Smooth muscle cell (in vitro differentiated cells): ENCODE measurements around the gene CFP. TPM values are rescaled to one million over a fixed set of nuclear protein-coding genes. Genes with fewer than 3 reads are reported as not detected.
A peak's percentile ranks its signal among the peaks of the same experiment; 100 is the strongest.

Experiments
- DNase-seq: peaks from one replicate; lab custom pipeline; 2025; ENCODE audit not compliant: unreplicated experiment; lab: John Stamatoyannopoulos, UW
- H2AFZ ChIP-seq: fragments of 200-600 bp; sonication (generic); 2 replicates; pipeline ENCODE4 v1.6.0; 2016; ENCODE audit warnings: antibody characterized with exemption, low read depth, mild to moderate bottlenecking
- H3F3A ChIP-seq: fragments of 200-600 bp; sonication (generic); 2 replicates; pipeline ENCODE4 v1.6.0; 2017; ENCODE audit warnings: antibody characterized with exemption, low read depth
- H3K27ac ChIP-seq: fragments of 200-600 bp; sonication (generic); 2 replicates; pipeline ENCODE4 v1.5.1; 2016; ENCODE audit warnings: low read depth, mild to moderate bottlenecking
- H3K27me3 ChIP-seq: fragments of 200-600 bp; sonication (generic); 2 replicates; pipeline ENCODE4 v1.6.1; 2016; ENCODE audit warnings: low read depth, mild to moderate bottlenecking
- H3K36me3 ChIP-seq: fragments of 200-600 bp; sonication (generic); 2 replicates; pipeline ENCODE4 v1.5.1; 2016; ENCODE audit warnings: low read depth
- H3K4me1 ChIP-seq: fragments of 200-600 bp; sonication (generic); 2 replicates; pipeline ENCODE4 v1.5.1; 2016; ENCODE audit warnings: low read depth
- H3K4me2 ChIP-seq: fragments of 200-600 bp; sonication (generic); 2 replicates; pipeline ENCODE4 v1.6.0; 2016; ENCODE audit warnings: mild to moderate bottlenecking
- H3K4me3 ChIP-seq: fragments of 200-600 bp; sonication (generic); 2 replicates; pipeline ENCODE4 v1.5.1; 2016; ENCODE audit warnings: mild to moderate bottlenecking
- H3K79me2 ChIP-seq: fragments of 200-600 bp; sonication (generic); 2 replicates; pipeline ENCODE4 v1.6.0; 2016; ENCODE audit warnings: low read depth, mild to moderate bottlenecking
- H3K9ac ChIP-seq: fragments of 200-600 bp; sonication (generic); 2 replicates; pipeline ENCODE4 v1.6.0; 2016; ENCODE audit warnings: low read depth
- H3K9me3 ChIP-seq: fragments of 200-600 bp; sonication (generic); replicated peaks from 2 replicates; pipeline ENCODE4 v1.5.1; 2016; ENCODE audit warnings: low read depth
- H4K20me1 ChIP-seq: fragments of 200-600 bp; sonication (generic); 2 replicates; pipeline ENCODE4 v1.6.0; 2016; ENCODE audit warnings: low read depth
- WGBS: methylation state at CpG from one replicate; pipeline ENCODE4 v1.1.7; 2016; ENCODE audit warnings: low lambda C conversion rate; 5-methylcytosine and 5-hydroxymethylcytosine counted together
- polyA plus RNA-seq: library from polyadenylated mRNA; unstranded; fragments of >200 nt; fragmentation: Nextera tagmentation; extraction: Ambion mirVana; gene quantifications from 2 replicates; pipeline ENCODE4 v1.2.1, GENCODE V29; 2016
- total RNA-seq: library from RNA; depleted of rRNA; stranded (reverse); fragments of >200 nt; gene quantifications from 2 replicates; pipeline ENCODE4 v1.2.3, GENCODE V29; 2014
- TF ChIP-seq, protein P1 (sequence below): fragments of 200-600 bp; sonication (generic); IDR thresholded peaks from 2 replicates; pipeline ENCODE4 v1.5.1; 2017; ENCODE audit warnings: borderline replicate concordance, mild to moderate bottlenecking, antibody characterized with exemption; ENCODE audit not compliant: insufficient read depth, poor library complexity, severe bottlenecking

Gene CFP
- total and polyA plus RNA-seq, 2 experiments from 2014 or later: 0.58 to 1.3 TPM

- H3F3A ChIP-seq: peaks cover 3% of the 10 kb centered on the region
- WGBS: 36% methylated on average over 2 of the region's 2 CpGs
- H3K27me3 ChIP-seq: no peaks in the 10 kb centered on the region
- no peaks in the 10 kb centered on the region for H4K20me1 ChIP-seq
- peaks cover 7% of the 10 kb centered on the region for H3K9me3 ChIP-seq
- H3K4me2 ChIP-seq: peak overlapping the region; percentile 48
- H3K4me1 ChIP-seq: no peaks in the 10 kb centered on the region
- H3K36me3 ChIP-seq: no peaks in the 10 kb centered on the region
- DNase-seq: no peak
- TF ChIP-seq, protein P1, sequence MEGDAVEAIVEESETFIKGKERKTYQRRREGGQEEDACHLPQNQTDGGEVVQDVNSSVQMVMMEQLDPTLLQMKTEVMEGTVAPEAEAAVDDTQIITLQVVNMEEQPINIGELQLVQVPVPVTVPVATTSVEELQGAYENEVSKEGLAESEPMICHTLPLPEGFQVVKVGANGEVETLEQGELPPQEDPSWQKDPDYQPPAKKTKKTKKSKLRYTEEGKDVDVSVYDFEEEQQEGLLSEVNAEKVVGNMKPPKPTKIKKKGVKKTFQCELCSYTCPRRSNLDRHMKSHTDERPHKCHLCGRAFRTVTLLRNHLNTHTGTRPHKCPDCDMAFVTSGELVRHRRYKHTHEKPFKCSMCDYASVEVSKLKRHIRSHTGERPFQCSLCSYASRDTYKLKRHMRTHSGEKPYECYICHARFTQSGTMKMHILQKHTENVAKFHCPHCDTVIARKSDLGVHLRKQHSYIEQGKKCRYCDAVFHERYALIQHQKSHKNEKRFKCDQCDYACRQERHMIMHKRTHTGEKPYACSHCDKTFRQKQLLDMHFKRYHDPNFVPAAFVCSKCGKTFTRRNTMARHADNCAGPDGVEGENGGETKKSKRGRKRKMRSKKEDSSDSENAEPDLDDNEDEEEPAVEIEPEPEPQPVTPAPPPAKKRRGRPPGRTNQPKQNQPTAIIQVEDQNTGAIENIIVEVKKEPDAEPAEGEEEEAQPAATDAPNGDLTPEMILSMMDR: no peak
- no peak overlapping the region for H3K9ac ChIP-seq
- H2AFZ ChIP-seq: no peak overlapping the region
- no peaks in the 10 kb centered on the region for H3K79me2 ChIP-seq
- H3K27ac ChIP-seq: peak overlapping the region; percentile 85
- no peak overlapping the region for H3K4me3 ChIP-seq
Measured at GRCh38 chrX:47596256-47596655, 33.5 kb downstream of the CFP start.

DNA sequence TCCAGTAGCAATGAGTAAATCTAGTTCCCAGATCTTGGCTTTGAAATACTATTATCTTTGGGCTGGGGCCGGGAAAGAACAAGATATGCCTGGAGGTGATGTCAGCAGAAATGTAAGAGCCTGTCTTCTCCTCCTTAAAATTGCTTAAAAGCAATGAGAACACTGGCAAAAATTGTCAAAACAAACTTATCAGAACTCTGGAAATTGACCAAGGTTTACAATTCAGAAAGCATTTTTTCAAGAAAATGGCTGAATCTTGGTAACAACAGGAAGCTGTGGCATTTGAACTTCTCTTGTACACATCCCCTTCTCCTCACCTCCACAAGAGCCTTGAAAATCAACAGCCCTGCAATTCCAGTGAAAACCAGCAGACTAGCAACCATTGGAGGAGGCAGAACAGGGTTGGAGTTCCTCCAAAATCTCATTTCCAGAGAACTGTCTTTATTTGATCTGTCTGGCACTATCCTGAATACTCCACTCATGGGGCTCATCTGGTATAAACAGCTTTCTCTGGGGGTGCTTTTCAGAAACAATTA, 33.9 kb downstream of the CFP start:
- DNase-seq: no peak

DNA sequence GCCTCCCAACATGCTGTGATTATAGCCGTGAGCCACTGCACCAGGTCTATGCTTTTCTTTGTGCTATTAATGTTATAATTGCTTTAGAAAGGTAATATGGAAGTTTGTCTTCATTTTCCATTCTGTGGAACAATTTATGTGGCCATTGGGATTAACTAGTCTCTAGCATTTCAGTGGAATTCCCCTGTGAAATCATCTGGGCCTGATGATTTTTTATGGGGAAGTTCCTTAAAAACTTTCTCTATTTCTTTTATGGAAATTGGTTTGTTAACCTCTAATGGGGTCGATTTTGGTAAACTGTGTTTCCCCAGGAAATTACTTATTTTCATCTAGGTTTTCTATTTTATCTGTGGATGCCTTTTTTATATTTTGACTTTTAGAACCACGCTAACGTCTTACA, 36.2 kb downstream of the CFP start:
- Histone ChIP-seq H3K4me3 (no peak overlapping the region), H4K20me1 (no peaks in the 10 kb centered on the region)

More for the DNA sequence above, 33.9 kb downstream of the CFP start:
- Histone ChIP-seq H3K79me2 (no peaks in the 10 kb centered on the region), H3K4me2 (peak overlapping the region; percentile 48), H3K4me3 (no peak overlapping the region), H2AFZ (no peak overlapping the region), H3K27ac (peak overlapping the region; percentile 85), H3F3A (peaks cover 3% of the 10 kb centered on the region), H3K27me3 (no peaks in the 10 kb centered on the region), H3K4me1 (no peaks in the 10 kb centered on the region), H3K36me3 (no peaks in the 10 kb centered on the region), H3K9me3 (peaks cover 7% of the 10 kb centered on the region), H3K9ac (peak overlapping the region; percentile 10), H4K20me1 (no peaks in the 10 kb centered on the region)
- TF ChIP-seq, protein P1: no peak
- WGBS: 48% methylated on average over 1 of the region's 1 CpG

More for the DNA sequence above, 36.2 kb downstream of the CFP start:
- DNase-seq: no peak
- Histone ChIP-seq H3F3A (peaks cover 3% of the 10 kb centered on the region), H3K27ac (no peak overlapping the region), H3K4me2 (no peak overlapping the region), H3K4me1 (no peaks in the 10 kb centered on the region), H3K79me2 (no peaks in the 10 kb centered on the region), H3K36me3 (no peaks in the 10 kb centered on the region), H3K9ac (no peak overlapping the region), H3K27me3 (no peaks in the 10 kb centered on the region), H3K9me3 (peaks cover 7% of the 10 kb centered on the region), H2AFZ (no peak overlapping the region)
- WGBS: 74% methylated on average over 4 of the region's 4 CpGs
- TF ChIP-seq, protein P1: no peak
